GM21367 (cell line): Measurements from ENCODE around the gene GGA1.

ENCODE experiments used
- ATAC-seq: cut with Tn5 transposase; IDR thresholded peaks from one replicate; pipeline ENCODE4 v1.9.1; 2021; ENCODE audit not compliant: unreplicated experiment

GGA1 gene

GRCh38 chr22:37608477-37609239, at the start of gene GGA1:
GGA1 (plus strand) TSS chr22:37608834; CDS start chr22:37608861, 27 bp downstream.
- peak; percentile 65 for ATAC-seq

GRCh38 chr22:37559521-37559900, 49.1 kb upstream of the GGA1 start:
- ATAC-seq = no peak

GRCh38 chr22:37559901-37560607, 48.6 kb upstream of the GGA1 start, which contains the start of gene CDC42EP1:
CDC42EP1 (plus strand) TSS chr22:37560480; CDS start chr22:37566350, 5,870 bp downstream.
- ATAC-seq = no peak

- no peak for ATAC-seq
Measured at GRCh38 chr22:37560608-37561211, 47.9 kb upstream of the GGA1 start.

GRCh38 chr22:37561212-37562048, 47.2 kb upstream of the GGA1 start:
- no peak for ATAC-seq

GRCh38 chr22:37562049-37562875, 46.4 kb upstream of the GGA1 start:
- ATAC-seq = no peak

- ATAC-seq = no peak
Measured at GRCh38 chr22:37563153-37564081, 45.2 kb upstream of the GGA1 start.

- no peak for ATAC-seq
Measured at GRCh38 chr22:37564111-37564711, 44.4 kb upstream of the GGA1 start.

- no peak for ATAC-seq
Measured at GRCh38 chr22:37565830-37566229, 42.8 kb upstream of the GGA1 start.

GRCh38 chr22:37566329-37566837, 42.3 kb upstream of the GGA1 start:
- no peak for ATAC-seq

- ATAC-seq = no peak
Measured at GRCh38 chr22:37566903-37567798, 41.5 kb upstream of the GGA1 start.

GRCh38 chr22:37568012-37568411, 40.6 kb upstream of the GGA1 start:
- ATAC-seq = no peak

GRCh38 chr22:37568448-37569008, 40.1 kb upstream of the GGA1 start:
- ATAC-seq = no peak

- no peak for ATAC-seq
Measured at GRCh38 chr22:37569009-37569920, 39.4 kb upstream of the GGA1 start.

GRCh38 chr22:37569921-37570660, 38.5 kb upstream of the GGA1 start:
- no peak for ATAC-seq

GRCh38 chr22:37570661-37570976, 38.0 kb upstream of the GGA1 start:
- ATAC-seq = no peak
